NOMO-1 treated with DMSO at 0.1 percent for 48 hours (cell line): ENCODE measurements around the gene CCDC194.
A peak's percentile ranks its signal among the peaks of the same experiment; 100 is the strongest.

Experiments
- DNase-seq: peaks from one replicate; lab custom pipeline; 2025; ENCODE audit not compliant: unreplicated experiment; lab: John Stamatoyannopoulos, UW

CCDC194 gene

DNA sequence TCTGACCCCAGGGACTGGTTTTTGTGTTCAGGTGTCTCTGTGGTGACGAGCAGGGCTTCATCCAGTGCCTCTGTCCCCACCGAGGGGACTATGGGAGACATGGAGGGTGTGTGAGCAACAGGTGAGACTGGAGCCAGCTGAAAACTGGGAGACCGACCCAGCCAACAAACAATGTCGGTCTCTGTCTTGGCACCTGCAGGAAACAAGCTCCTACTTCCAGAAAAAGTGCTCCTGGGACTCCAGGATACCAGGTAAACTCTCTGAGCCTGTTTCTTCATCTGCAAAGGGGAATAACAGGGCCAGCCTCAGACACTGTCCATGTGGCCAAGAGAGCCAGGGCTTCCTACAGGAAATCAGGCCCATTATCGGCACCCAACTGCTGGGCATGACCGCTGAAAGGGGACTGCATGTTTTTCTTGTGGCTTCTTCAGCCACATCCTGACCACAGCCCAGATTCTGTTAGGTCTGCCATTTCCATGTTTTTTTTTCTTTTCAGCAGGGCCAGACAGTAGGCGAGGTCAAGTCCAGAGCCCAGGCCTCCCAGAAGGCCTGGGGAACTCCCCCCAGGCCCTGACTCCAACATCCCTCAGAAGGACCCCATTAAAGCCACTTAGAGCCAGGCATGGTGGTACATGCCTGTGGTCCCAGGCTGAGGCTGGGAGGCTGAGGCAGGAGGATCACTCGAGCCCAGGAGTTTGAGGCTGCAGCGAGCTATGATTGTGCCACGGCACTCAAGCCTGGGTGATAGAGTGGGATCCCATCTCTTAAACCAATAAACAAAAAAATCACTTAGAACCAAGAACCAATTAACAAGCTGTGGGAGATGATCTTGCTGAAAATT, 12.3 kb upstream of the CCDC194 start:
- peak; percentile 26 for DNase-seq

GRCh38 chr19:17405250-17406045, 11.5 kb upstream of the CCDC194 start, which contains the start of gene BST2:
Gene BST2, minus strand, starts transcription at chr19:17405630. Its CDS starts 55 bp downstream, at chr19:17405575.
- DNase-seq = peak; percentile 93

- DNase-seq = no peak
Observed at GRCh38 chr19:17404621-17405249, 10.7 kb upstream of the CCDC194 start.

DNA sequence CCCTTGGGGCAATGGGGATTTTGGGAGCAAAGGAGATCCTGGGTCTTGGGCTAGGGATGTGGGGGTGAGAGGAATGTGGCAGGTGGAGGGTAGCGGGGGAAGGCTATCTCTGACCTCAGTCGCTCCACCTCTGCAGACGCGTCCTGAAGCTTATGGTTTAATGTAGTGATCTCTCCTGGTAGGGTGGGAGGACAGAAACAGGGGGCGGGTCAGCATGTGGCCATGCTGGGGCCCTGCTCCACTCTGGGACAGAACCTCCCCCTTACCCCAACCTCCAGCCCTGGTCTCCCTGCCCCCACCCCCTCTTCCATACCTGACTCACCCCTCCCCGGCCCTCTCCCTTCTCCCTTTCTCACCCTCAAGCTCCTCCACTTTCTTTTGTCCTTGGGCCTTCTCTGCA, 10.0 kb upstream of the CCDC194 start:
- no peak for DNase-seq

GRCh38 chr19:17402982-17403855, 9.2 kb upstream of the CCDC194 start:
- DNase-seq = no peak

DNA sequence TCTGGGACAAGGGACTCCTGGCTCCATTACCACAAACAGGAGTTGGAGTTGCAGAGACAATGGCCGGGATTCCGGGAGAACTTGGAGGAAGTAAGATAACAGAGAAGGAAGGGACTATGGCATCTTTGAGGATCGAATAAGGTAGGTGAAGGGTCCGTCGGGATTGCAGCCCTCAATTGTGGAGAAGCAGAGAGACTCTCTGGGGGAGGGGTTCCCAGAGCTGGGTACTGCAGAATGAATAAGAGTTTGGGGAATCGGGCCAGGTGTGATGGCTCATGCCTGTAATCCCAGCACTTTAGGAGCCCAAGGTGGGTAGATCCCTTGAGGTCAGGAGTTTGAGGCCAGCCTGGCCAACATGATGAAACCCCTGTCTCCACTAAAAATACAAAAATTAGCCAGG, 7.6 kb upstream of the CCDC194 start:
- DNase-seq = no peak

GRCh38 chr19:17398902-17399527, 5.0 kb upstream of the CCDC194 start:
- no peak for DNase-seq

DNA sequence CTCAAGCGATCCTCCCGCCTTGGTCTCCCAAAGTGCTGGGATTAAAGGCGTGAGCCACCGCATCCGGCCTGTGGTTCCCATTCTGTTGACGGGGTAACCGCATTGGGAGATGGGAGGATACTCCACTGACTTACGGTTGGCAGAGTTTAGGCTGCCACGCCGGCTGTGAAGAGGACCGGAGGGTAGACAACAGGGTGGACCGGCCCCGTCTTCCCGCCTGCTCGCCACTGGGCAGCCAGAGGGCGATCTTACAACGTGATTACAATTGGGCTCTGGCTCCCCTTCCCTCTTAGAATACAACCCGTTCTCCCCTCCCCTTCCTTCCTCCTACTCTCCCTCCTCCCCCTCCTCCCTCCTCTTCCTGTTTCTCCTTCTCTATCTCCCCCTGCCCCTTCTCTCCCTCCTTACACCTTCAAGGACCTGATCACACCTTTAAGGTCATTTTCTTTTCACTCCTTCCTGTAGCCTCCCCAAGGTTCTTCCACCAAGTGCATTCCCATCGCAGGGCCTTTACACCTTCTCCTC, 957 bp upstream of the CCDC194 start:
- peak; percentile 75 for DNase-seq

- DNase-seq = no peak
Observed at GRCh38 chr19:17393002-17393401, 994 bp downstream of the CCDC194 start.

GRCh38 chr19:17391371-17392151, 2.4 kb downstream of the CCDC194 start:
- DNase-seq = peak; percentile 73

- peak; percentile 86 for DNase-seq
Observed at GRCh38 chr19:17390665-17391370, 3.2 kb downstream of the CCDC194 start.

- DNase-seq = no peak
Observed at GRCh38 chr19:17389957-17390664, 3.9 kb downstream of the CCDC194 start.

GRCh38 chr19:17389288-17389687, 4.7 kb downstream of the CCDC194 start:
- DNase-seq = no peak

- DNase-seq = peak; percentile 38
Observed at GRCh38 chr19:17385878-17386611, 8.0 kb downstream of the CCDC194 start.

GRCh38 chr19:17380426-17381138, 13.4 kb downstream of the CCDC194 start:
- no peak for DNase-seq

DNA sequence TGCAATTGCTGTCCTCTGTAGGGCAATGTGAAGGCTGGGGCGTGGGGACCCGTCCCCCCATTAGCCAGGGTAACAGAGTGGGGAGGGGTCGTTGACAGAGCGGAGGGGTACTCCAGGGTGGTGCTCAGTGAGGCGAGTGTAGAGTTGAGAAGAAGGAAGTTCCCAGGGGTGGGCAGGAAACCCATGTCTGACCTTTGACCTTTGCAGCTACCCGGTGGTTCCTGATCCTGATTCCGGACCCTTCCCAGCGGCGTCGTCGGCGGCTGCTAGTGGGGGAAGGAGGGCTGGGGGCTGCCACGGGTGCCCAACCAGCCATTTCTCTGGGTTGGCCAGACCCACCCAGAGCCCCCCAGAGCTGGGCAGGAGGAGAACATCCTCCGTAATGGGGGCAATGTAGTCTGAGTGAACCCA, 14.8 kb downstream of the CCDC194 start:
- DNase-seq = peak; percentile 8

DNA sequence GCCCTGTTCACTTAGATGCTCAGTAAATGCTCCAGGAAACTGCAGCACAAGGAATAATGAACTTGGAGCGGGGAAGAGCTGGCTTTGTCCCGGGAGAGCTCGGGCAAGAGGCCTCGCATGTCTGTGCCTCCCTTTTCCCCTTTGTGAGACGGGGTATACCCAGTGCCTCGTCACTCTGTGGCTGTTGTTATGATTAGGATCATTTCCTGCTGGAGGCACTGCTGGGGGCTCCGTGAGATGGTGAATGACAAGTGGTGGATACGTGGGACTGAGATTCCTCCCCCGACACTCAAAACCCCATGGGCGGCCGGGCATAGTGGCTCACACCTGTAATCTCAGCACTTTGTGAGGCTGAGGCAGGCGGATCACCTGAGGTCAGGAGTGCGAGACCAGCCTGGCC, 15.7 kb downstream of the CCDC194 start:
- DNase-seq = no peak
